ENCODE measurements around the gene PDE6C.

GRCh38 chr10:93593254-93593653, 19.1 kb upstream of the PDE6C start:
- TF ChIP-seq EZH2 (IDR thresholded peaks at IDR 0.05; ENCODE audit: insufficient read depth, low read length), result no peak
- TF ChIP-seq, protein P1, sequence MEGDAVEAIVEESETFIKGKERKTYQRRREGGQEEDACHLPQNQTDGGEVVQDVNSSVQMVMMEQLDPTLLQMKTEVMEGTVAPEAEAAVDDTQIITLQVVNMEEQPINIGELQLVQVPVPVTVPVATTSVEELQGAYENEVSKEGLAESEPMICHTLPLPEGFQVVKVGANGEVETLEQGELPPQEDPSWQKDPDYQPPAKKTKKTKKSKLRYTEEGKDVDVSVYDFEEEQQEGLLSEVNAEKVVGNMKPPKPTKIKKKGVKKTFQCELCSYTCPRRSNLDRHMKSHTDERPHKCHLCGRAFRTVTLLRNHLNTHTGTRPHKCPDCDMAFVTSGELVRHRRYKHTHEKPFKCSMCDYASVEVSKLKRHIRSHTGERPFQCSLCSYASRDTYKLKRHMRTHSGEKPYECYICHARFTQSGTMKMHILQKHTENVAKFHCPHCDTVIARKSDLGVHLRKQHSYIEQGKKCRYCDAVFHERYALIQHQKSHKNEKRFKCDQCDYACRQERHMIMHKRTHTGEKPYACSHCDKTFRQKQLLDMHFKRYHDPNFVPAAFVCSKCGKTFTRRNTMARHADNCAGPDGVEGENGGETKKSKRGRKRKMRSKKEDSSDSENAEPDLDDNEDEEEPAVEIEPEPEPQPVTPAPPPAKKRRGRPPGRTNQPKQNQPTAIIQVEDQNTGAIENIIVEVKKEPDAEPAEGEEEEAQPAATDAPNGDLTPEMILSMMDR (IDR thresholded peaks at IDR 0.05; ENCODE audit: insufficient read depth, low read depth, low read length), result no peak
